SHP77 (cell line): Measurements from ENCODE around the gene RABEP2.
"Not testable (repeated sequence)": the region's sequence is repeated elsewhere in the genome, so short reads cannot be mapped to it uniquely, and the experiment has no call there.

Experiments
- DNase-seq, 2 experiments: peaks; one replicate each; lab custom pipeline; 2025; lab: John Stamatoyannopoulos, UW

RABEP2 gene

GRCh38 chr16:28879261-28879840, 45.7 kb downstream of the RABEP2 start:
- no peak for DNase-seq

GRCh38 chr16:28878083-28878926, 46.7 kb downstream of the RABEP2 start, which contains the start of gene ATP2A1:
TSS of gene ATP2A1 (plus strand) at chr16:28878488. CDS start at chr16:28878672, 184 bp downstream.
- no peak for DNase-seq

- no peak for DNase-seq
Measured at GRCh38 chr16:28877655-28878000, 47.4 kb downstream of the RABEP2 start.

- no peak for DNase-seq
Measured at GRCh38 chr16:28876973-28877654, 47.9 kb downstream of the RABEP2 start.

- DNase-seq, result no peak
Measured at GRCh38 chr16:28876019-28876659, 48.9 kb downstream of the RABEP2 start.

- DNase-seq, result no peak
Measured at GRCh38 chr16:28875134-28876018, 49.7 kb downstream of the RABEP2 start.

- no peak for DNase-seq
Measured at GRCh38 chr16:28874406-28874805, 50.6 kb downstream of the RABEP2 start.

GRCh38 chr16:28873543-28874201, 51.4 kb downstream of the RABEP2 start:
- no peak for DNase-seq

GRCh38 chr16:28872952-28873351, 52.1 kb downstream of the RABEP2 start:
- DNase-seq, result no peak

- DNase-seq, result no peak
Measured at GRCh38 chr16:28869201-28869600, 55.8 kb downstream of the RABEP2 start.

GRCh38 chr16:28867646-28868045, 57.4 kb downstream of the RABEP2 start:
- not testable (repeated sequence) for DNase-seq

GRCh38 chr16:28867241-28867640, 57.8 kb downstream of the RABEP2 start:
- no peak for DNase-seq

- no peak for DNase-seq
Measured at GRCh38 chr16:28866454-28866804, 58.6 kb downstream of the RABEP2 start.

- DNase-seq, result no peak
Measured at GRCh38 chr16:28865722-28866453, 59.1 kb downstream of the RABEP2 start.

- DNase-seq, result no peak
Measured at GRCh38 chr16:28865001-28865688, 59.9 kb downstream of the RABEP2 start.

- no peak for DNase-seq
Measured at GRCh38 chr16:28863929-28864793, 60.9 kb downstream of the RABEP2 start.

- DNase-seq, result no peak
Measured at GRCh38 chr16:28859326-28859725, 65.7 kb downstream of the RABEP2 start.

- DNase-seq, result no peak
Measured at GRCh38 chr16:28858421-28858820, 66.6 kb downstream of the RABEP2 start.
